ENCODE measurements around the gene AQP12A. TPM values are rescaled to one million over a fixed set of nuclear protein-coding genes. Genes with fewer than 3 reads are reported as not detected.

The AQP12A gene
- total RNA-seq, 1 donor from 2014 or later, result not detected

GRCh38 chr2:240701091-240701735, 9.5 kb downstream of the AQP12A start:
- TF ChIP-seq CTCF (IDR thresholded peaks at IDR 0.05) (no peak), EZH2phosphoT487 (IDR thresholded peaks at IDR 0.05) (no peak), EZH2 (IDR thresholded peaks at IDR 0.05) (no peak)
- no peaks in the 10 kb centered on the region for H3K27me3 ChIP-seq
- H3K36me3 Mint-ChIP-seq, result no peaks in the 10 kb centered on the region
- no peaks in the 10 kb centered on the region for H3K4me1 ChIP-seq
- H3K4me2 ChIP-seq, result no peak overlapping the region
- H3K9ac ChIP-seq, result no peak overlapping the region
- no peak for DNase-seq (ENCODE audit: low spot score)
- H3K4me3 Mint-ChIP-seq, result no peak overlapping the region
- H3K27ac Mint-ChIP-seq, result no peak overlapping the region
- no peaks in the 10 kb centered on the region for H3K9me3 ChIP-seq (ENCODE audit: low read depth)
- H3K79me2 ChIP-seq (ENCODE audit: low read depth), result no peaks in the 10 kb centered on the region
- H3K4me1 Mint-ChIP-seq, result peaks cover 7% of the 10 kb centered on the region
- no peaks in the 10 kb centered on the region for H3K36me3 ChIP-seq
- H4K20me1 ChIP-seq (ENCODE audit: low read depth), result no peaks in the 10 kb centered on the region
- H3K27me3 Mint-ChIP-seq (ENCODE audit: insufficient read depth, low read depth), result peaks cover 4% of the 10 kb centered on the region
- no peak overlapping the region for H3K4me3 ChIP-seq
- no peaks in the 10 kb centered on the region for H3F3A ChIP-seq (ENCODE audit: low read depth)
- no peak overlapping the region for H2AFZ ChIP-seq (replicated peaks)
- no peaks in the 10 kb centered on the region for H3K9me3 Mint-ChIP-seq
- H3K27ac ChIP-seq, result no peak overlapping the region

GRCh38 chr2:240701736-240702639, 10.3 kb downstream of the AQP12A start:
- H3K27me3 Mint-ChIP-seq (ENCODE audit: insufficient read depth, low read depth), result peaks cover 5% of the 10 kb centered on the region

GRCh38 chr2:240702640-240703011, 11.0 kb downstream of the AQP12A start:
- H3K36me3 ChIP-seq, result no peaks in the 10 kb centered on the region
- no peak overlapping the region for H3K27ac ChIP-seq
- Mint-ChIP-seq H3K36me3 (no peaks in the 10 kb centered on the region), H3K4me3 (peak overlapping the region; percentile 69), H3K27me3 (ENCODE audit: insufficient read depth, low read depth) (peaks cover 5% of the 10 kb centered on the region), H3K9me3 (no peaks in the 10 kb centered on the region), H3K27ac (no peak overlapping the region), H3K4me1 (peaks cover 7% of the 10 kb centered on the region)
- TF ChIP-seq EZH2phosphoT487 (IDR thresholded peaks at IDR 0.05) (no peak), EZH2 (IDR thresholded peaks at IDR 0.05) (no peak), CTCF (IDR thresholded peaks at IDR 0.05) (no peak)
- H4K20me1 ChIP-seq (ENCODE audit: low read depth), result no peaks in the 10 kb centered on the region
- H3K9me3 ChIP-seq (ENCODE audit: low read depth), result no peaks in the 10 kb centered on the region
- no peak overlapping the region for H3K9ac ChIP-seq
- H3K4me3 ChIP-seq, result no peak overlapping the region
- no peak overlapping the region for H2AFZ ChIP-seq (replicated peaks)
- no peaks in the 10 kb centered on the region for H3K79me2 ChIP-seq (ENCODE audit: low read depth)
- H3K4me1 ChIP-seq, result peaks cover under 1% of the 10 kb centered on the region
- no peaks in the 10 kb centered on the region for H3F3A ChIP-seq (ENCODE audit: low read depth)
- no peak overlapping the region for H3K4me2 ChIP-seq
- no peaks in the 10 kb centered on the region for H3K27me3 ChIP-seq
- DNase-seq (ENCODE audit: low spot score), result no peak

More at GRCh38 chr2:240701736-240702639, 10.3 kb downstream of the AQP12A start:
- Histone ChIP-seq H4K20me1 (ENCODE audit: low read depth) (no peaks in the 10 kb centered on the region), H3K4me3 (no peak overlapping the region), H3K4me2 (no peak overlapping the region), H3K79me2 (ENCODE audit: low read depth) (no peaks in the 10 kb centered on the region), H3F3A (ENCODE audit: low read depth) (no peaks in the 10 kb centered on the region), H2AFZ (replicated peaks) (no peak overlapping the region), H3K9me3 (ENCODE audit: low read depth) (no peaks in the 10 kb centered on the region), H3K9ac (no peak overlapping the region), H3K27me3 (no peaks in the 10 kb centered on the region), H3K36me3 (no peaks in the 10 kb centered on the region), H3K27ac (no peak overlapping the region), H3K4me1 (no peaks in the 10 kb centered on the region)
- H3K4me3 Mint-ChIP-seq, result peak overlapping the region; percentile 69
- no peak for DNase-seq (ENCODE audit: low spot score)
- no peak overlapping the region for H3K27ac Mint-ChIP-seq
- no peaks in the 10 kb centered on the region for H3K9me3 Mint-ChIP-seq
- H3K4me1 Mint-ChIP-seq, result peaks cover 7% of the 10 kb centered on the region
- TF ChIP-seq EZH2phosphoT487 (IDR thresholded peaks at IDR 0.05), result no peak
- no peak for TF ChIP-seq CTCF (IDR thresholded peaks at IDR 0.05)
- no peak for TF ChIP-seq EZH2 (IDR thresholded peaks at IDR 0.05)
- no peaks in the 10 kb centered on the region for H3K36me3 Mint-ChIP-seq
